NB4 (cell line): ENCODE measurements around the gene BTBD16.

ENCODE experiments used
- MAX ChIP-seq: IDR thresholded peaks from 2 replicates; pipeline ENCODE4 v1.6.1; 2011; ENCODE audit warnings: low read depth, low read length
- MYC ChIP-seq: IDR thresholded peaks from 2 replicates; pipeline ENCODE4 v1.6.1; 2011; ENCODE audit warnings: low read depth, low read length
- POLR2A ChIP-seq: IDR thresholded peaks from 2 replicates; pipeline ENCODE4 v1.6.1; 2011; ENCODE audit warnings: mild to moderate bottlenecking; ENCODE audit not compliant: insufficient read length; ENCODE audit errors: extremely low read depth
- TF ChIP-seq, protein P1 (sequence below): IDR thresholded peaks from one replicate; pipeline ENCODE4 v1.5.1; 2012; ENCODE audit warnings: low read depth, low read length

DNA sequence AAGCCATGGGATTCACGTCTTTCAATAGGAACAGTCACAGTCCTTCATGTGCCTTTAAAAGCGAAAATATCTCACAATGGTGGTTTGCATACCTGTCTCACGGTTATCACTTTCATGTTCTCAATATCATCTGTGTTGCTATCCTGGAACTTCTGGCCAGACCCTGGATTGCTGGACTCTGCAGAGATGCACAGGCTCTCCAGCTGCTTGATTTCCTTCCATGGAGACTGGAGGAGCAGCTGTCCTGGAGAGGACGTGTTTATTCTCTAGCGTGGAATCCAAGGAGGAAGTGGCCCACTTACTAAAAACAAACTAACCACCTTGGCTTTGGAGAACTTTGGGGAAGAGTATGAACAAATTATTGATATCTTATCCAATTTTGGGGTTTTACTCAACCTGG is 16.5 kb downstream of the BTBD16 start:
- TF ChIP-seq, protein P1, sequence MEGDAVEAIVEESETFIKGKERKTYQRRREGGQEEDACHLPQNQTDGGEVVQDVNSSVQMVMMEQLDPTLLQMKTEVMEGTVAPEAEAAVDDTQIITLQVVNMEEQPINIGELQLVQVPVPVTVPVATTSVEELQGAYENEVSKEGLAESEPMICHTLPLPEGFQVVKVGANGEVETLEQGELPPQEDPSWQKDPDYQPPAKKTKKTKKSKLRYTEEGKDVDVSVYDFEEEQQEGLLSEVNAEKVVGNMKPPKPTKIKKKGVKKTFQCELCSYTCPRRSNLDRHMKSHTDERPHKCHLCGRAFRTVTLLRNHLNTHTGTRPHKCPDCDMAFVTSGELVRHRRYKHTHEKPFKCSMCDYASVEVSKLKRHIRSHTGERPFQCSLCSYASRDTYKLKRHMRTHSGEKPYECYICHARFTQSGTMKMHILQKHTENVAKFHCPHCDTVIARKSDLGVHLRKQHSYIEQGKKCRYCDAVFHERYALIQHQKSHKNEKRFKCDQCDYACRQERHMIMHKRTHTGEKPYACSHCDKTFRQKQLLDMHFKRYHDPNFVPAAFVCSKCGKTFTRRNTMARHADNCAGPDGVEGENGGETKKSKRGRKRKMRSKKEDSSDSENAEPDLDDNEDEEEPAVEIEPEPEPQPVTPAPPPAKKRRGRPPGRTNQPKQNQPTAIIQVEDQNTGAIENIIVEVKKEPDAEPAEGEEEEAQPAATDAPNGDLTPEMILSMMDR = no peak
- TF ChIP-seq POLR2A = no peak
- no peak for TF ChIP-seq MAX
- TF ChIP-seq MYC = no peak
